CD4-positive, alpha-beta T cell treated with Interleukin-4 for 1 hour (primary cell): ENCODE results near the gene RAD51B.

ENCODE experiments used
- DNase-seq, 2 donors: peaks; one replicate each; pipeline ENCODE4 v3.0.0-alpha.2; 2020 to 2022

The RAD51B gene

DNA sequence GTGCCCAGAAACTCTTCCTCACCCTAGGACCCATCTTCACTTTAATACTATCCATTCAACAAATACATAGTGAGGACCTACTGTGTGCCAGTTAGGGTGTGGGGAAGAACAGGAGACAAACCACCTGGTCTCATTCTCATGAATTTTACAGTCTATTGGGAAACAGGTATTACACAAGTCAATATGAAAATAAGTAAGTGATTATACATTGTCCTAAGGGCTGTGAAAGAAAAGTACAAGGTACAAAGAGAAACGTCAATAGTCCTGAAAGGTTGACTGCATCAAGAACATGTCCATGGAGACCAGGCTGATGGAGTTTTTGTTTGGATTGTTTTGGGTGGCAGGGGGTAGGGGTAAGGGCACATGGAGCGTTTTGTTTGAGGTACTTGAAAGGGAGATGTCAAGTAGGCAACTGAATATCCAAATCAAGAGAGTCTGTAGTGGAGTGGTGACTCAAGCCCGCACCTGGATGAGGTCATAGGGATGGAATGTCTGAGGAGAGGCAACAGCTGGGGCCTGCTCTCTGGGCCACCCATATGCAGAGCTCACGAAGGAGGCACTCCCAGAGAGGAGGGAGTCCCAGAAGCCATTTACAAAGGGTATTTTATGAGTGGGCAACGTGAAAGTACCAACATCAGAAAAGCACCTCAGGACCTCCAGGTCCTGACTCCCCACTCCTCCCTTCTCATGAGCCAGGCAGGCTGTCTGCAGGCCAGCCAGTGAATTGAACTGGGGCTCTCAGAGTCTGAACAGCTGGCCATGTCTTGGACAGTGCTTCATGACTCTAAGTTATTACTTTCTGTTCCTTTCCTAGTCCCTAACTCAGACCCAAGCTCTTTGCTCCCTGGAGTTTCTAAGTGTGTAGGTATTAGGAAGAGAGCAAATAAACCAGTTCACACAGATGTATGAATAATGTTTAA lies 701.3 kb downstream of the RAD51B start:
- no peak for DNase-seq

- no peak for DNase-seq
Observed at GRCh38 chr14:68521557-68521901, 702.0 kb downstream of the RAD51B start.

GRCh38 chr14:68521961-68522509 lies 702.5 kb downstream of the RAD51B start:
- DNase-seq: no peak

DNA sequence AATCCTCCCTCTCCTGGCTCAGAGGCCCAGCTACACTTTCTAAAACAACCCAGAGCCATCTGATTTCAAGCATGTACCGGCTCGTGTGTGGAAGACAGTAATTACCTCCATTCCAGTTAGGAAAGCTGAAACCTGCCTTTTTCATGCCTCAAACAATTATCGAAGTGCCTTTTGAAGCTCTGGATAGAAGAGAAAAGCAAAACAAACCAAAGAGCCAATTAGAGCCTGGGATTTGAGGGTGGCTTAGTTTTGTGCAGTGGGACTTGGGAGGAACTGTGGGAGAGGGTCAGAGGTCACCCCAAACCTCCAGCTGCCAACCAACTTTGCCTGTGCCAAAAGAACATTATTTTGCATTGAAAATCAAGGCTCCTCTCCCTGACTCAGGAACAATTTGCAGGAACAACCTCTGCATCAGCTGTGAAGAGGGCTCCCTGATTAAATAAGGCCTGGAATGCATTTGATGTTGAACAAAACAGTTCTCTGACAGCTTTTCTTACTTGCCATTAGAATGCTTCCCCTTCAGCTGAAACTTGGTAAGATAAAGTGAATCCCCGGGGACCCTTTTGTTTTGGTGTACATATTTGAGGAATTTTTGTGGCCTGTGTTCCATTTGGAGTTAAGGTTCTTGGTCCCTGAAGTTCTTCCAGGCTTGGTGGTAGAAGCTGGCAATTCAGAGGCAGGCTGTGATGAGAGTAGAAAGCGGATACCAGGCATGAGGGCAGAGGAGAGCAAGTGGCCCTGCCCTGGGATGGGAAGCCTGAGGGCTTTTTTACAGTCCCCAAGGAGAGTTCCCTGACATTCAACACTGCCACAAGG lies 703.1 kb downstream of the RAD51B start:
- DNase-seq: no peak

- DNase-seq: no peak
Observed at GRCh38 chr14:68523326-68523610, 703.7 kb downstream of the RAD51B start.

DNA sequence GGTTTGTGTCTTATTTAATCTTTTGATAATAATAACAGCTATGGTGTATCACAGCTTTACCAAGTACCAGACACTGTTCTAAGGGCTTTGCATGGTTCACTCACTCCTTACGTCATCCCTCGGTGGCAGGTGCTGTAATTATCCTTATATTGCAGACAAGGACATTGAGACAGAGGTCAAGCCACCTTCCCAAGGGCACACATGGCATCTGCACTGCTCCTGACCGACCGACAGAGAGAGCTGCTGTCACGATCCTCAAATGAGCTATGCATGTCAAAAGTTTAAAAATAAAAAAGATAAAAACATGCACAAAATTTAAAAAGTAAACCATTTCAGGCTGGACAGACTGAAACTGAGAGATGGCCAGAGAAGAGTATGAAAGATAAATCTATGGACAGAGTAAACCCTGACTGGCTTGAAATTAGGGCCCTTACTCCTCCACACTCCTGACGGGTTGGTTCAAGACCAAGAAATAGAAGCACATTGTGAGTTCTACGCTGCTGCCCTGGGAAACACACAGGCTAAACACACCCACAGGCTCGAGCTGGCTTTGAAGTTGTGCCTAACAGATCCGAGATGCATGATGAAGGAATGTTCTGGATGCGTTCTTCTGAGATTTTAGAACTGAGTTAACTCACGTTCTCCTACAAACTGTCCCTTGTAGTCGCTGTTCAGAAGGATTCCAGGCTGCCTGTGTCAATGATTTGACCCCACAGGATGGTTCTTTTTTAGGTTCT lies 704.6 kb downstream of the RAD51B start:
- no peak for DNase-seq

DNA sequence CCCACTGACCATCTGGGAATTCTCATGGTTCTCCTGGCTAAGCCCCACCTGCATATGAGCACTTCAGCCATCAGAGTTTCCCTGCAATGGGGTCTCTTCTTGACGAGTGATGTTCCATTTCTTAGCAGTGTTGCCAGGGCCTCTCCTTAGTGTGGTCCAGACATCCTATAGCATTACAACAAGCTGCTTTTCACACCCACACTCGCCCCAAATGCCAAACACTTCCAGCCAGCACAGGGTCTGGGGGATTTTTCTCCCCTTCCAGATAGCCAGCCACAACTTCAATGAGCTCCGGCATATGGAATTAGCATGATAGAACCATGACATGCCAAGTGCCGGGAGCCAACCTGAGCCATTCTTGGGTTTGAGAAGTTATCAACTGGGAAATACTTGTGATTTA lies 705.9 kb downstream of the RAD51B start:
- DNase-seq: no peak

DNA sequence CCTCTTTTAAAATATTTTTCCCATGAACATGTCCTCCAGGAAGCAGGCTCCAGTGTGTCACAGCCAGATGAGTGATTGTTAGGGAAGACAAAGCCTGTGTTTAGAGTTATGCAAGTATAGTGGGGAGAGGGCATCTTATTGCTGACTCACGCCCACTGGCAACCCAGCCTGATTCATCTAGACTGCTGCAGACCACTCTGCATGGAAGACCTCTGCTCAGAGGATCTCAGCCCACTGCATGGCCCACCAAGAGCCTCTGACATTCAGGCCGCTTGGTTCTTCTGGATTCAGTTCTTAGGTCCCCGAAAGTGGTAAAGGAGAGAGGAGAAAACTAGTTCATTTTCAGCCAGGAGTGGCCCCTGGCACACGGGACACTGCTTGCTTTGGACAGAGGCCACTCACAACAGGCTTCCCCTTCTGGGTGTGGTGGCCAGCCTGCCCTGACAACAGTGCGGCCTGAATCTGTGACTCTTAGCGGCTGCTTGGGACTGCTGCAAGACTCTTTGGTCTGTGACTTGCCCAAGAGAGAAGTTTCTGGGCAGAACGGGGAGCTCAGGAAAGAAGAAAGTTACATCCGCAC lies 707.0 kb downstream of the RAD51B start:
- DNase-seq: peak in 1 of 2 donors; percentile 27

GRCh38 chr14:68527329-68527851 lies 707.8 kb downstream of the RAD51B start:
- DNase-seq: no peak

GRCh38 chr14:68528040-68528687 lies 708.6 kb downstream of the RAD51B start:
- DNase-seq: no peak

DNA sequence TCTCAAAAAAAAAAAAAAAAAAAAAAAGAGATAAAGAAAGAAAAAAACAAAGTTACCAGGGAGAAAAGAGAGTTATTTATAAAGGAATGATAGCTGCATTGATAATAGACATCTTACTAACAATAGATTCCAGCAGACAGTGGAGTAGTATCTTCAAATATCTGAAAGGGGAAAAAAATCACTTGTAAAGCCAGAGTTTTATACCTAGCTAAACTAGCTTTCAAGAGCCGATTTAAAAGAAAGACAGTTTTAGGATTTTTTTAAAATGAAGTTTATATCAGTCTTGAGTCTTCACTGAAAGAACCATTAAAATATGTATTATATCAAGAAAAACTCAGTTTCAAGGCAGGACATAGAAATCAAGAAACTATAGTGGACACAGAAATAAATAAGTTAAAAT lies 710.9 kb downstream of the RAD51B start:
- DNase-seq: no peak

- DNase-seq: no peak
Observed at GRCh38 chr14:68532496-68532895, 712.9 kb downstream of the RAD51B start.

DNA sequence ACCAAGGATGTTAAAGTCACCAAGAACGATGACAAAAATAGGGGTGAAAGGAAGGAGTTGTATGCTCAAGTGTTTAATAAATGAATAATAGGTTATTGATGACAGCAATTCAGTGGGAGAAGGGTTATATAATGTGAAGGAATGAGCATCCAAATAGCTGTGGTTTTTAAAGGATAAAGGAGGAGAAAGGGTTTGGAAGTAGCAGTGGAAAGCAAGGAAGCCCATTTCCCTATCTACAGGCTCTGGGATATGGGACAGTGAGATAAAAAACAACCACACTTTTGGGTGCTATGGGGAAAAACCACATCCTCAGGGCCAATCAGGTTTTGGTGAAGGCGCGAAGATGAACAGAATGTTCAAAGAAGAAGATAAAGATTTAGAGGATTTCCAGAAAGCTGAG lies 714.7 kb downstream of the RAD51B start:
- no peak for DNase-seq

DNA sequence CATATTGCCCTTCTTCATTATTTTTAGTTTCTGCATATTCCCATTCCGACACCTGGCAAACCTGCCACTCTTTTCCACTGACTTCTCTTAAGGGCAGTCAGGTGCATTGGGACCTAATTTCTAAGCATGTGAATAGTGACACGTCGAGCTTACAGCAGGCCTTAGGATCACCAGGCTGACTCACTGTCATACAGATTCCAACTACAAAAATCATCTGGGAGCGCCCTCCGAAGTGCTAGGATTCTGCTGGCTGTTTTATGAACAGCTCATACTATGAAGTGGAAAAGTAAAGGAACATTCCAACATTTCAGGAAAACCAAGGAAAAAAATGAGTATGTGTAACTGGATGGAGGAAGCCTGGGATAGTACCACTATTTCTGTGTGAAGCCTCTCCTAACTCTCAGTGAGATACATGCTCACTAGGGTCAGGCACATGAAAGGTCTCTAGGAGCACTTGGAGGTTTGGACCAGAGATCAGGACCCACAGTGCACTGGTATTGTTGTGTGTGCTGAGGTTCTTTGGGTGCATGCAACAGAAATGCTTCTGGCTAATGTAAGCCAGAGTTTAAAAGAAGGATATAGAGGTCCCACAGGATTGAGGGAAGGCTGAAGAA lies 715.9 kb downstream of the RAD51B start:
- DNase-seq: no peak

GRCh38 chr14:68536018-68536410 lies 716.4 kb downstream of the RAD51B start:
- DNase-seq: no peak

- no peak for DNase-seq
Observed at GRCh38 chr14:68538639-68539038, 719.1 kb downstream of the RAD51B start.

GRCh38 chr14:68539241-68539737 lies 719.7 kb downstream of the RAD51B start:
- DNase-seq: no peak

DNA sequence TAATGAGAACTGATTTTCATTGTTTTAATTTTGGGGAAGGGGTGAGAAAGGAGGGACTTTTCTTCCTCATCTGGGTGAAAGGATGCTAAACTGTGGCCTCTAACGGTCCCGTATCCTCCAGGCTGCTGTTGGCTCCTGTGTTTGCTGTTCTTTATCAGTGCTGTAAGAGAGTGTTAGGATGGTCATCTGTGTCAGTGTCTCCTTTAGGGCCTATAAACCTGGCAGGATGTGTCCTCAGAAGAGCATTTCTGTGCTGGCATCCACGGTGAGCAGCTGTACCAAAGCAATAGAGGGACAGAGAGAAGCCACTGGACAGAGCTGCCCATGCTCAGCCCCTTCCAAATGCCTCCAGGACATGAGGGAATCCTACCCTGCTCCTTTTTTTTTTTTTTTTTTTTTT lies 720.2 kb downstream of the RAD51B start:
- DNase-seq: no peak

DNA sequence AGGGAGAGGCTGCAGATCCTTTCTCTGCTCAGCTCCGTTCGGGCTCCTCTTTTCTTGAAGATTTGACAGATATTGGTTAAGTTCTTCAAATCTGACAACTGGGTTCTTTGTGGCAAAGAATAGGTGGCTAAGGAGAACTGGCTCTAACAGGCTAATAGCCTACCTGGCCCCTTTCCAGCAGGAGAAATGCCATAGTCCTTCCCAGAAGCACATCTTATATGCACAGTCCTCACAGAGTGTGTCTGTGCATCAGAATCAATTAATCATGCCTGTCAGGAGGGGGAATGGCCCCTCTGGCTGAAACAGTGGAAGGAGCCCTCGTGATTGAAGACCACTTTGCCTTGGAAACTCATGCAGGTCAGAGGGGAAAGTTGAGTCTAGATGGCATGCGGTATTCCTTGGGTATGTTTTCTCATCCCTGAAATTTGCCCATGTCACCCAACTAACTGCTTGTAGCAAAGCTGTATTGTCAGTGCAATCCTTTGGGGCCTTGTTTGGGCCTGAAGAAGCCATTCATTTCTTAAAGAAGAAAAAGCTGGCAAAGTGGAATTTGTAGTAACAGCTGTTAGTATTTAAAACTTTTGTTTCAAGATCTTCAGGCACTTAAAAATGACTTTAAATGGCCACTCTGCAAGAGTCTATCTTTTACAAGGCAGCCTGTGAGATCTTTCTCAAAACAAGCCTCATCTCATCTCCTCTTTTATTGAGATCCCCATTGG lies 721.8 kb downstream of the RAD51B start:
- DNase-seq: no peak

GRCh38 chr14:68542346-68542745 lies 722.8 kb downstream of the RAD51B start:
- DNase-seq: no peak

- DNase-seq: no peak
Observed at GRCh38 chr14:68543516-68543915, 723.9 kb downstream of the RAD51B start.
